Endothelial cell of umbilical vein (primary cell): ENCODE results near the gene MROH9. TPM values are rescaled to one million over a fixed set of nuclear protein-coding genes. Genes with fewer than 3 reads are reported as not detected.

ENCODE experiments used
- BruUV-seq: library from RNA; stranded (reverse); fragments of 400-500 nt; replicated peaks from 2 replicates; lab custom pipeline; 2021; lab: Mats Ljungman, UMichigan
- CTCF ChIA-PET: fragments of 300-600, 350-600 bp; sonication (Branson Sonifier 250); formaldehyde crosslinking; loops from one replicate; lab custom pipeline; 2021; ENCODE audit warnings: antibody characterized with exemption, inconsistent platforms; lab: Charles Lee
- POLR2A ChIA-PET: fragments of 300-600, 350-600 bp; sonication (Branson Sonifier 250); formaldehyde crosslinking; loops from one replicate; lab custom pipeline; 2021; ENCODE audit warnings: antibody characterized with exemption, inconsistent platforms; lab: Charles Lee
- DNase-seq: peaks from one replicate; pipeline ENCODE4 v3.0.0-alpha.2; 2011; ENCODE audit warnings: low read depth, low spot score
- FAIRE-seq: peaks from 2 replicates; lab custom pipeline; 2011; peaks lifted over from hg19 to GRCh38; lab: Jason Lieb, UNC
- H2AFZ ChIP-seq: 2 replicates; pipeline ENCODE4 v1.6.0; 2012; ENCODE audit warnings: low read depth, low read length, control low read depth, inconsistent platforms
- H3K27ac ChIP-seq: 2 replicates; pipeline ENCODE4 v1.5.1; 2011; ENCODE audit warnings: low read depth, mild to moderate bottlenecking, control low read depth, low read length, moderate library complexity; ENCODE audit not compliant: insufficient read depth
- H3K27me3 ChIP-seq, 2 experiments: 2 replicates each; pipeline versions ENCODE4 v1.6.0 to v1.6.1; 2011; ENCODE audit warnings: low read length in 2 of 2, mixed read lengths in 1 of 2; ENCODE audit not compliant: control insufficient read depth in 2 of 2, insufficient read depth in 2 of 2
- H3K36me3 ChIP-seq, 2 experiments: 2 replicates in 1 of 2; 3 replicates in 1 of 2; pipeline ENCODE4 v1.5.1; 2011; ENCODE audit warnings: low read length in 2 of 2, mild to moderate bottlenecking in 1 of 2, moderate library complexity in 1 of 2; ENCODE audit not compliant: control insufficient read depth in 2 of 2, insufficient read depth in 2 of 2; ENCODE audit errors: extremely low read depth in 1 of 2
- H3K4me1 ChIP-seq: 3 replicates; pipeline ENCODE4 v1.5.1; 2011; ENCODE audit warnings: mild to moderate bottlenecking, low read length; ENCODE audit not compliant: control insufficient read depth, insufficient read depth; ENCODE audit errors: extremely low read depth
- H3K4me2 ChIP-seq: 2 replicates; pipeline ENCODE4 v1.6.1; 2011; ENCODE audit warnings: low read length, control low read depth, mixed read lengths; ENCODE audit not compliant: insufficient read depth
- H3K4me3 ChIP-seq, 3 experiments: fragments of 200-600 bp in 1 of 3; sonication (generic), shearing (Covaris generic) in 1 of 3; replicated peaks in 1 of 3; 2 replicates each; pipeline ENCODE4 v1.5.1; 2011 to 2016; ENCODE audit warnings: control low read depth in 3 of 3, low read length in 3 of 3, mild to moderate bottlenecking in 2 of 3, inconsistent platforms in 1 of 3, low read depth in 1 of 3, moderate library complexity in 1 of 3; ENCODE audit not compliant: insufficient read depth in 1 of 3
- H3K79me2 ChIP-seq: 2 replicates; pipeline ENCODE4 v1.6.0; 2012; ENCODE audit warnings: low read length, inconsistent platforms; ENCODE audit not compliant: control insufficient read depth, insufficient read depth
- H3K9ac ChIP-seq: replicated peaks from 2 replicates; pipeline ENCODE3; 2011; ENCODE audit warnings: low read length, control low read depth; ENCODE audit not compliant: insufficient read depth; ENCODE audit errors: extremely low read depth
- H3K9me1 ChIP-seq: replicated peaks from 3 replicates; pipeline ENCODE4 v1.6.0; 2011; ENCODE audit warnings: mild to moderate bottlenecking, low read length; ENCODE audit not compliant: control insufficient read depth, insufficient read depth; ENCODE audit errors: extremely low read depth
- H3K9me3 ChIP-seq: replicated peaks from 2 replicates; pipeline ENCODE4 v1.5.1; 2012; ENCODE audit warnings: low read length, inconsistent platforms; ENCODE audit not compliant: control insufficient read depth, insufficient read depth
- H4K20me1 ChIP-seq: replicated peaks from 2 replicates; pipeline ENCODE3; 2011; ENCODE audit warnings: mild to moderate bottlenecking, low read length; ENCODE audit not compliant: control insufficient read depth, insufficient read depth; ENCODE audit errors: extremely low read depth
- CTCF ChIP-seq, 2 donors: IDR thresholded peaks; 1 replicate in 1 of 2; 2 replicates in 1 of 2; pipeline ENCODE4 v1.5.1; 2011; ENCODE audit warnings: low read length in 2 of 2, mild to moderate bottlenecking in 2 of 2, moderate library complexity in 2 of 2, control low read depth in 1 of 2, inconsistent platforms in 1 of 2, low read depth in 1 of 2; ENCODE audit not compliant: insufficient read depth in 1 of 2; ENCODE audit errors: extremely low read depth in 1 of 2
- EZH2 ChIP-seq: IDR thresholded peaks from 2 replicates; pipeline ENCODE4 v1.6.1; 2012; ENCODE audit warnings: borderline replicate concordance, low read depth, mild to moderate bottlenecking, moderate library complexity, low read length, inconsistent platforms; ENCODE audit not compliant: severe bottlenecking
- FOS ChIP-seq: IDR thresholded peaks from 2 replicates; pipeline ENCODE4 v1.6.1; 2011; ENCODE audit warnings: mild to moderate bottlenecking, low read length, moderate library complexity, borderline replicate concordance; ENCODE audit not compliant: insufficient read depth
- GATA2 ChIP-seq: IDR thresholded peaks from 2 replicates; pipeline ENCODE4 v1.7.0; 2011; ENCODE audit warnings: low read depth, mild to moderate bottlenecking, moderate library complexity, mixed read lengths, low read length; ENCODE audit not compliant: insufficient read length, insufficient read depth
- JUN ChIP-seq: IDR thresholded peaks from 2 replicates; pipeline ENCODE4 v1.6.1; 2011; ENCODE audit warnings: borderline replicate concordance, low read depth; ENCODE audit not compliant: insufficient read length, insufficient read depth
- MAX ChIP-seq: IDR thresholded peaks from 2 replicates; pipeline ENCODE4 v1.6.1; 2011; ENCODE audit not compliant: insufficient read depth, insufficient read length
- MYC ChIP-seq: IDR thresholded peaks from one replicate; pipeline ENCODE4 v1.6.1; 2011; ENCODE audit warnings: mild to moderate bottlenecking, low read depth, low read length
- POLR2A ChIP-seq: IDR thresholded peaks from 2 replicates; pipeline ENCODE4 v1.6.1; 2012; ENCODE audit warnings: low read depth, mild to moderate bottlenecking, control low read depth, low read length
- POLR2AphosphoS5 ChIP-seq: IDR thresholded peaks from 2 replicates; pipeline ENCODE4 v1.6.1; 2012; ENCODE audit warnings: low read depth, mild to moderate bottlenecking, control low read depth, low read length, moderate library complexity; ENCODE audit not compliant: insufficient read depth
- dilution Hi-C: fragments of 300-500 bp; cut with MboI; formaldehyde crosslinking; loops from one replicate; pipeline ENCODE4 v1.15.0; 2019; ENCODE audit warnings: low sequenced_read_pairs; ENCODE audit not compliant: extremely low pct_ligation_motif_present
- intact Hi-C: fragments of 100-400 bp; cut with micrococcal nuclease; formaldehyde crosslinking; loops from one replicate; pipeline ENCODE4 v1.10.0; 2022
- polyA plus RNA-seq, 4 experiments: library from polyadenylated mRNA; depleted of rRNA in 3 of 4; stranded (reverse) in 3 of 4; unstranded in 1 of 4; fragments of >200 nt; gene quantifications; 2 replicates each; pipeline versions ENCODE4 v1.2.1 to v1.2.3, GENCODE V29; 2011 to 2012; ENCODE audit warnings: missing spikeins in 1 of 4
- total RNA-seq: library from RNA; stranded (reverse); gene quantifications from 2 replicates; pipeline ENCODE4 v1.2.3, GENCODE V29; 2021

MROH9 gene
- total and polyA plus RNA-seq, 2 donors (not counting 3 experiments of a cell fraction or from before 2014, with no cell fraction given), result not detected

- Histone ChIP-seq H3K4me1 (no peaks in the 10 kb centered on the region), H3K9ac (no peak overlapping the region), H3K9me1 (no peaks in the 10 kb centered on the region), H3K4me3 (no peak overlapping the region), H3K4me2 (no peak overlapping the region), H3K27ac (no peak overlapping the region), H3K27me3 (no peaks in the 10 kb centered on the region), H3K79me2 (no peaks in the 10 kb centered on the region), H4K20me1 (no peaks in the 10 kb centered on the region), H3K36me3 (no peaks in the 10 kb centered on the region), H3K9me3 (no peaks in the 10 kb centered on the region), H2AFZ (no peak overlapping the region)
- intact Hi-C loops (no loop called here), dilution Hi-C loops (no loop called here)
- FAIRE-seq, result no peak
- ChIA-PET CTCF (interaction anchor here (0.8 kb wide), 1 partner anchor 16 kb away, joined by 3 read pairs; no protein-coding TSS in a partner anchor), POLR2A (no interaction called here)
- DNase-seq, result no peak
- TF ChIP-seq FOS, result no peak
- no peak for TF ChIP-seq POLR2AphosphoS5
- TF ChIP-seq GATA2, result no peak
- no TSS peak for BruUV-seq
Observed at GRCh38 chr1:170986901-170987300, 51.6 kb downstream of the MROH9 start.

- H3K27me3 ChIP-seq, result no peaks in the 10 kb centered on the region
- TF ChIP-seq POLR2A (no peak), JUN (no peak), GATA2 (no peak), EZH2 (no peak), MAX (no peak), MYC (no peak), CTCF (IDR thresholded peaks at IDR 0.05; ENCODE audit: extremely low read depth in 1 of 2, insufficient read depth in 1 of 2, low read depth in 1 of 2, low read length in 2 of 2) (no peak), POLR2AphosphoS5 (no peak), FOS (no peak)
- H3K9me1 ChIP-seq, result no peaks in the 10 kb centered on the region
- ChIA-PET POLR2A (no interaction called here), CTCF (interaction anchor here (0.6 to 0.8 kb wide), 2 partner anchors 16 to 20 kb away, joined by 3 read pairs; no protein-coding TSS in a partner anchor)
- no peak overlapping the region for H3K27ac ChIP-seq
- no peak for DNase-seq
- H2AFZ ChIP-seq, result no peak overlapping the region
- dilution Hi-C loops, result no loop called here
- H3K4me1 ChIP-seq, result no peaks in the 10 kb centered on the region
- H3K79me2 ChIP-seq, result no peaks in the 10 kb centered on the region
- H3K4me2 ChIP-seq, result no peak overlapping the region
- intact Hi-C loops, result no loop called here
- H3K36me3 ChIP-seq, result no peaks in the 10 kb centered on the region
- no TSS peak for BruUV-seq
- H3K9ac ChIP-seq, result no peak overlapping the region
- no peaks in the 10 kb centered on the region for H3K9me3 ChIP-seq
- H3K4me3 ChIP-seq, result no peak overlapping the region
- no peaks in the 10 kb centered on the region for H4K20me1 ChIP-seq
- no peak for FAIRE-seq
Observed at GRCh38 chr1:170987424-170987823, 52.1 kb downstream of the MROH9 start.
